D721Med (cell line): Measurements from ENCODE around the gene DYSF.

Experiments
- DNase-seq: peaks from one replicate; pipeline ENCODE4 v3.0.0; 2011; ENCODE audit warnings: low spot score; ENCODE audit not compliant: insufficient read length
- FAIRE-seq: peaks from 2 replicates; lab custom pipeline; 2011; peaks lifted over from hg19 to GRCh38; lab: Jason Lieb, UNC
- CTCF ChIP-seq: IDR thresholded peaks from 2 replicates; pipeline ENCODE4 v1.5.1; 2012; ENCODE audit warnings: mild to moderate bottlenecking, control low read depth; ENCODE audit not compliant: insufficient read depth; ENCODE audit errors: missing control alignments

DYSF gene

GRCh38 chr2:71461304-71461671 lies 7.9 kb downstream of the DYSF start:
- no peak for TF ChIP-seq CTCF
- DNase-seq, result no peak
- no peak for FAIRE-seq

GRCh38 chr2:71462056-71462605 lies 8.8 kb downstream of the DYSF start:
- TF ChIP-seq CTCF, result no peak
- DNase-seq (no peak), FAIRE-seq (no peak)

GRCh38 chr2:71462641-71463341 lies 9.4 kb downstream of the DYSF start:
- DNase-seq (no peak), FAIRE-seq (no peak)
- TF ChIP-seq CTCF, result no peak

GRCh38 chr2:71463342-71463654 lies 9.9 kb downstream of the DYSF start:
- no peak for TF ChIP-seq CTCF
- DNase-seq (no peak), FAIRE-seq (no peak)

GRCh38 chr2:71464389-71464788 lies 11.0 kb downstream of the DYSF start:
- TF ChIP-seq CTCF, result no peak
- DNase-seq (no peak), FAIRE-seq (no peak)

- FAIRE-seq (no peak), DNase-seq (no peak)
- no peak for TF ChIP-seq CTCF
These were observed 12.0 kb downstream of the DYSF start for GRCh38 chr2:71465356-71465755.

- TF ChIP-seq CTCF, result no peak
- DNase-seq, result no peak
- no peak for FAIRE-seq
These were observed 12.6 kb downstream of the DYSF start for GRCh38 chr2:71465961-71466300.
